Natural killer cell (primary cell): ENCODE data around the gene PPP1R3F. TPM values are rescaled to one million over a fixed set of nuclear protein-coding genes. Genes with fewer than 3 reads are reported as not detected.

Experiments
- ATAC-seq, 3 donors: fragments of 150-1000 bp in 2 of 3; fragments of 200-7000 bp in 1 of 3; cut with Tn5 transposase; 1 replicate in 1 of 3; 2 replicates in 2 of 3; pipeline ENCODE4 v1.10.0; 2021; ENCODE audit warnings: mild to moderate bottlenecking in 2 of 3, moderate library complexity in 2 of 3
- DNase-seq, 2 donors: peaks; one replicate each; pipeline versions ENCODE4 v3.0.0 to v3.0.0-alpha.2; 2013 to 2021; ENCODE audit warnings: mixed read lengths in 1 of 2
- H3K27ac ChIP-seq: one replicate; pipeline ENCODE4 v1.5.1; 2013; ENCODE audit warnings: mild to moderate bottlenecking, low read length
- H3K27me3 ChIP-seq: one replicate; pipeline ENCODE4 v1.6.1; 2013; ENCODE audit warnings: low read length; ENCODE audit not compliant: control insufficient read depth, insufficient read depth
- H3K36me3 ChIP-seq: one replicate; pipeline ENCODE4 v1.6.1; 2013; ENCODE audit warnings: low read length; ENCODE audit not compliant: control insufficient read depth, insufficient read depth
- H3K4me1 ChIP-seq: one replicate; pipeline ENCODE4 v1.6.1; 2013; ENCODE audit warnings: low read length; ENCODE audit not compliant: control insufficient read depth, insufficient read depth
- H3K4me3 ChIP-seq: one replicate; pipeline ENCODE4 v1.5.1; 2013; ENCODE audit warnings: low read length
- H3K9me3 ChIP-seq: one replicate; pipeline ENCODE4 v1.6.1; 2013; ENCODE audit warnings: low read length; ENCODE audit not compliant: control insufficient read depth, insufficient read depth
- H3K27ac Mint-ChIP-seq, 2 donors: one replicate each; pipeline ENCODE4 v1.8.0; 2022; ENCODE audit warnings: mild to moderate bottlenecking in 2 of 2, mixed read lengths in 2 of 2, moderate library complexity in 1 of 2
- H3K27me3 Mint-ChIP-seq, 2 donors: one replicate each; pipeline ENCODE4 v1.8.0; 2022; ENCODE audit warnings: low read depth in 2 of 2, mixed read lengths in 2 of 2
- H3K36me3 Mint-ChIP-seq: one replicate; pipeline ENCODE4 v1.8.0; 2022; ENCODE audit warnings: mixed read lengths
- H3K4me1 Mint-ChIP-seq, 2 donors: one replicate each; pipeline ENCODE4 v1.8.0; 2022; ENCODE audit warnings: mixed read lengths in 2 of 2
- H3K4me3 Mint-ChIP-seq: one replicate; pipeline ENCODE4 v1.8.0; 2022; ENCODE audit warnings: mild to moderate bottlenecking, moderate library complexity, mixed read lengths
- H3K9me3 Mint-ChIP-seq, 2 donors: one replicate each; pipeline ENCODE4 v1.8.0; 2022; ENCODE audit warnings: mixed read lengths in 2 of 2
- WGBS: methylation state at CpG from one replicate; pipeline ENCODE4 v1.1.7; 2013; ENCODE audit warnings: missing lambda C conversion rate; ENCODE audit not compliant: insufficient coverage; 5-methylcytosine and 5-hydroxymethylcytosine counted together
- intact Hi-C: fragments of 100-400 bp; cut with micrococcal nuclease; formaldehyde crosslinking; loops from one replicate; pipeline ENCODE4 v1.14.2; 2022
- total RNA-seq, 4 donors: library from RNA; stranded (reverse); fragments of 120-200 nt in 1 of 4; gene quantifications; one replicate each; pipeline versions ENCODE4 v1.2.3 to v1.2.4, GENCODE V29; 2013 to 2022
- TF ChIP-seq, protein P1 (sequence below): fragments of 200-600 bp; IDR thresholded peaks from one replicate; pipeline ENCODE4 v1.8.0; 2022; ENCODE audit warnings: antibody characterized with exemption

The PPP1R3F gene
- total RNA-seq, 3 donors from 2014 or later (not counting 1 experiment from before 2014, with no cell fraction given): 2.9 to 4.3 (median 3.6) TPM

GRCh38 chrX:49249616-49250015, 20.0 kb upstream of the PPP1R3F start:
- intact Hi-C loops: no loop called here
- no peak overlapping the region for H3K4me3 ChIP-seq
- Mint-ChIP-seq H3K4me1 (peaks cover 8 to 20% of the 10 kb centered on the region in 2 donors), H3K27ac (no peak overlapping the region), H3K4me3 (no peak overlapping the region), H3K27me3 (no peaks in the 10 kb centered on the region), H3K9me3 (no peaks in the 10 kb centered on the region), H3K36me3 (no peaks in the 10 kb centered on the region)
- WGBS: 92% methylated on average over 9 of the region's 9 CpGs
- ATAC-seq: no peak
- peaks cover 18% of the 10 kb centered on the region for H3K36me3 ChIP-seq
- no peaks in the 10 kb centered on the region for H3K9me3 ChIP-seq
- H3K4me1 ChIP-seq: peaks cover 8% of the 10 kb centered on the region
- no peaks in the 10 kb centered on the region for H3K27me3 ChIP-seq
- no peak overlapping the region for H3K27ac ChIP-seq
- DNase-seq: no peak
- TF ChIP-seq, protein P1, sequence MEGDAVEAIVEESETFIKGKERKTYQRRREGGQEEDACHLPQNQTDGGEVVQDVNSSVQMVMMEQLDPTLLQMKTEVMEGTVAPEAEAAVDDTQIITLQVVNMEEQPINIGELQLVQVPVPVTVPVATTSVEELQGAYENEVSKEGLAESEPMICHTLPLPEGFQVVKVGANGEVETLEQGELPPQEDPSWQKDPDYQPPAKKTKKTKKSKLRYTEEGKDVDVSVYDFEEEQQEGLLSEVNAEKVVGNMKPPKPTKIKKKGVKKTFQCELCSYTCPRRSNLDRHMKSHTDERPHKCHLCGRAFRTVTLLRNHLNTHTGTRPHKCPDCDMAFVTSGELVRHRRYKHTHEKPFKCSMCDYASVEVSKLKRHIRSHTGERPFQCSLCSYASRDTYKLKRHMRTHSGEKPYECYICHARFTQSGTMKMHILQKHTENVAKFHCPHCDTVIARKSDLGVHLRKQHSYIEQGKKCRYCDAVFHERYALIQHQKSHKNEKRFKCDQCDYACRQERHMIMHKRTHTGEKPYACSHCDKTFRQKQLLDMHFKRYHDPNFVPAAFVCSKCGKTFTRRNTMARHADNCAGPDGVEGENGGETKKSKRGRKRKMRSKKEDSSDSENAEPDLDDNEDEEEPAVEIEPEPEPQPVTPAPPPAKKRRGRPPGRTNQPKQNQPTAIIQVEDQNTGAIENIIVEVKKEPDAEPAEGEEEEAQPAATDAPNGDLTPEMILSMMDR: no peak

DNA sequence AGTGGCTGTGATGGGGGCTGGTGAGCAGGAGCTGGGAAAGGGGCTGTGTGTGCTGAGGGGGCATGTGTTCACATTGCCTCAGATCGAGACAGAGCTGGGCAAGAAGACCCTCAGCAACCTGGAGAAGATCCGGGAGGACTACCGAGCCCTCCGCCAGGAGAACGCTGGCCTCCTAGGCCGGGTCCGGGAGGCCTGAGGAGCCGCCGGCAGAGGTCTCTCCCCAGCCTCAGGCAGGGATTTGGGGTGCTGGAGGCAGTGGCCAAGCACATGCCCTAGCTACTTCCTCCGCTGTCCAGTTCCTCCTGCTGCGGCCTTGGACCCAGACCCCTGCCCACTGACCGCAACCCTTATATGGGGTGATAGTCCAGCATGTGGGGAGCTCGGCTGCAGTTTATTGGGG, 19.5 kb upstream of the PPP1R3F start:
- intact Hi-C loops: no loop called here
- peaks cover 8% of the 10 kb centered on the region for H3K4me1 ChIP-seq
- Mint-ChIP-seq H3K27me3 (no peaks in the 10 kb centered on the region), H3K4me1 (peaks cover 8 to 20% of the 10 kb centered on the region in 2 donors), H3K27ac (no peak overlapping the region), H3K4me3 (no peak overlapping the region), H3K9me3 (no peaks in the 10 kb centered on the region), H3K36me3 (no peaks in the 10 kb centered on the region)
- ATAC-seq (no peak), DNase-seq (no peak)
- no peak overlapping the region for H3K27ac ChIP-seq
- TF ChIP-seq, protein P1: no peak
- WGBS: 97% methylated on average over 13 of the region's 13 CpGs
- H3K27me3 ChIP-seq: no peaks in the 10 kb centered on the region
- no peaks in the 10 kb centered on the region for H3K9me3 ChIP-seq
- H3K36me3 ChIP-seq: peaks cover 16% of the 10 kb centered on the region
- H3K4me3 ChIP-seq: no peak overlapping the region

- H3K4me1 ChIP-seq: peaks cover 8% of the 10 kb centered on the region
- 79% methylated on average over 9 of the region's 9 CpGs for WGBS
- intact Hi-C loops: no loop called here
- peaks cover 8 to 20% of the 10 kb centered on the region in 2 donors for H3K4me1 Mint-ChIP-seq
- H3K9me3 Mint-ChIP-seq: no peaks in the 10 kb centered on the region
- H3K27ac ChIP-seq: no peak overlapping the region
- H3K9me3 ChIP-seq: no peaks in the 10 kb centered on the region
- DNase-seq: no peak
- H3K4me3 Mint-ChIP-seq: peak overlapping the region; percentile 32
- TF ChIP-seq, protein P1: no peak
- H3K36me3 ChIP-seq: peaks cover 15% of the 10 kb centered on the region
- H3K27me3 ChIP-seq: no peaks in the 10 kb centered on the region
- H3K36me3 Mint-ChIP-seq: no peaks in the 10 kb centered on the region
- no peak overlapping the region for H3K4me3 ChIP-seq
- ATAC-seq: no peak
- no peaks in the 10 kb centered on the region for H3K27me3 Mint-ChIP-seq
- peak overlapping the region; percentile 49 to 62 for H3K27ac Mint-ChIP-seq
Measured at GRCh38 chrX:49250578-49250977, 19.0 kb upstream of the PPP1R3F start.

DNA sequence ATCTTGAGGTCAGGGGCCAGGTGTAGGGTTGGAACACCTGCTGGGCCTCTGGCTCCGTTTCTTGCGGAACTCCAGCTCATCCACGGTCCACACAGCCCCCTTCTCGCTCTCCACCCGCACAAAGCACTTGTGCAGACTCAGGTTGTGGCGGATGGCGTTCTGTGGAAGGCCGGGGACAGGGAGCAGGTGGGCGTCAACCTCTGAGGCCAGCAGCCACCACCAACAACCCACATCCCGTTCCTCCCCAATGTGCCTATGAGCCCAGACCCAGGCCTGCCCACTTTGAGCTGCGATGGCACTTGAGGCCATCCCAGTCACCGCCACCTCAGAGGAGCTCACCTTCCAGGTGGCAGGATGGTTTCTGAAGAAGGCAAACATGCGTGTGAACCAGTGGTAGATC, 18.3 kb upstream of the PPP1R3F start:
- DNase-seq (no peak), ATAC-seq (no peak)
- H3K9me3 Mint-ChIP-seq: no peaks in the 10 kb centered on the region
- peaks cover 13% of the 10 kb centered on the region for H3K36me3 ChIP-seq
- no peaks in the 10 kb centered on the region for H3K27me3 ChIP-seq
- intact Hi-C loops: no loop called here
- H3K36me3 Mint-ChIP-seq: no peaks in the 10 kb centered on the region
- H3K4me3 ChIP-seq: no peak overlapping the region
- no peaks in the 10 kb centered on the region for H3K9me3 ChIP-seq
- no peak overlapping the region for H3K27ac Mint-ChIP-seq
- no peak overlapping the region for H3K4me3 Mint-ChIP-seq
- H3K4me1 ChIP-seq: peaks cover 8% of the 10 kb centered on the region
- TF ChIP-seq, protein P1: no peak
- H3K27me3 Mint-ChIP-seq: no peaks in the 10 kb centered on the region
- H3K4me1 Mint-ChIP-seq: peaks cover 8 to 20% of the 10 kb centered on the region in 2 donors
- H3K27ac ChIP-seq: no peak overlapping the region
- WGBS: 77% methylated on average over 10 of the region's 13 CpGs
